Activated T-helper 1 cell treated with Interleukin-2 at 50 U/mL for 16 hours (primary cell): ENCODE data around the gene NCL.
"Not testable (repeated sequence)": the region's sequence is repeated elsewhere in the genome, so short reads cannot be mapped to it uniquely, and the experiment has no call there.

Experiments used
- DNase-seq: peaks from one replicate; pipeline ENCODE4 v3.0.0-alpha.2; 2020; ENCODE audit warnings: low read depth

The NCL gene

GRCh38 chr2:231405601-231406367 is 58.5 kb downstream of the NCL start:
- not testable (repeated sequence) for DNase-seq

DNA sequence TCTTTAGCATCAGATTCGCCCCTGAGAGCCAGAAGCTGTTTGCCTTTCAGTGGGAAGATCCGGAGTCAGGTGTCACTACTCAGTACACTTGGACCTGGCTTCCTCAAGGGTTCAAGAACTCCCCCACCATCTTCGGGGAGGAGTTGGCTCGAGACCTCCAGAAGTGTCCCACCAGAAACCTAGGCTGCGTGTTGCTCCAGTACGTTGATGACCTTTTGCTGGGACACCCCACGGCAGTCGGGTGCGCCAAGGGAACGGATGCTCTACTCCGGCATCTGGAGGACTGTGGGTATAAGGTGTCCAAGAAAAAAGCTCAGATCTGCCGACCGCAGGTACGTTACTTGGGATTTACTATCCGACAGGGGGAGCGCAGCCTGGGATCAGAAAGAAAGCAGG is 60.1 kb downstream of the NCL start:
- not testable (repeated sequence) for DNase-seq
